Astrocyte (in vitro differentiated cells and primary cell): ENCODE measurements around the gene SMIM10L1.

Source experiments
- EZH2 ChIP-seq: IDR thresholded peaks from 2 replicates; pipeline ENCODE4 v1.6.1; 2012; ENCODE audit warnings: mild to moderate bottlenecking, low read length, inconsistent platforms; ENCODE audit not compliant: insufficient read depth
- TF ChIP-seq, protein P1 (sequence below): IDR thresholded peaks from 2 replicates; pipeline ENCODE4 v1.5.1; 2011; ENCODE audit warnings: low read depth, mild to moderate bottlenecking, inconsistent platforms, low read length, moderate library complexity; ENCODE audit not compliant: insufficient read depth

DNA sequence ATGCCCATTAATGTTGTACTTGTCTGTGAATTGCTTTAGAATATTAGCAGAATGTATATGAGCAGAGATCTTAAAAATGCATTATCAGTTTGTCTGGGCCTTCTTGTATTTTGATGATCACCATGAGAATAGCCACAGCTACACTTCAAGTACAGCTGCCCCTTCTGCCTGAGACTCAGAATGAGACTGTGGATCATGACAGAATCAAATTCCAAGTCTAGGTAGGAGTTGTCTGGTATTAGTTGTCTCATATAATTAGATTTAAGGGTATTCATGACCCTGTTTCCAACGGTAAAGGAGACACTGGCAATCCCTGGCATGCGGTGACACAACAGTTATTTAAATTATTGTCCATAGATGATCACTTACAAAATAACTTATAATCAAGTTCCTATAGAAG, 18.3 kb upstream of the SMIM10L1 start:
- TF ChIP-seq, protein P1, sequence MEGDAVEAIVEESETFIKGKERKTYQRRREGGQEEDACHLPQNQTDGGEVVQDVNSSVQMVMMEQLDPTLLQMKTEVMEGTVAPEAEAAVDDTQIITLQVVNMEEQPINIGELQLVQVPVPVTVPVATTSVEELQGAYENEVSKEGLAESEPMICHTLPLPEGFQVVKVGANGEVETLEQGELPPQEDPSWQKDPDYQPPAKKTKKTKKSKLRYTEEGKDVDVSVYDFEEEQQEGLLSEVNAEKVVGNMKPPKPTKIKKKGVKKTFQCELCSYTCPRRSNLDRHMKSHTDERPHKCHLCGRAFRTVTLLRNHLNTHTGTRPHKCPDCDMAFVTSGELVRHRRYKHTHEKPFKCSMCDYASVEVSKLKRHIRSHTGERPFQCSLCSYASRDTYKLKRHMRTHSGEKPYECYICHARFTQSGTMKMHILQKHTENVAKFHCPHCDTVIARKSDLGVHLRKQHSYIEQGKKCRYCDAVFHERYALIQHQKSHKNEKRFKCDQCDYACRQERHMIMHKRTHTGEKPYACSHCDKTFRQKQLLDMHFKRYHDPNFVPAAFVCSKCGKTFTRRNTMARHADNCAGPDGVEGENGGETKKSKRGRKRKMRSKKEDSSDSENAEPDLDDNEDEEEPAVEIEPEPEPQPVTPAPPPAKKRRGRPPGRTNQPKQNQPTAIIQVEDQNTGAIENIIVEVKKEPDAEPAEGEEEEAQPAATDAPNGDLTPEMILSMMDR: no peak
- TF ChIP-seq EZH2: no peak
